ENCODE data around the gene CCNJ. TPM values are rescaled to one million over a fixed set of nuclear protein-coding genes. Genes with fewer than 3 reads are reported as not detected.

The CCNJ gene
- total RNA-seq, 1 experiment from 2014 or later = 36.8 TPM

GRCh38 chr10:96089670-96090462 is 46.5 kb downstream of the CCNJ start:
- Histone ChIP-seq H2BK5ac (ENCODE audit: insufficient read length, low read length) (no peak overlapping the region), H4K8ac (replicated peaks; ENCODE audit: insufficient read length, low read depth, low read length) (no peak overlapping the region), H3K27ac (ENCODE audit: insufficient read length, low read depth, low read length) (peak overlapping the region; percentile 30), H4K91ac (ENCODE audit: insufficient read length, low read depth, low read length) (no peak overlapping the region), H3K4ac (ENCODE audit: low read depth, low read length) (no peak overlapping the region), H3K4me2 (ENCODE audit: insufficient read depth, insufficient read length, low read length) (peak overlapping the region; percentile 20), H3K18ac (ENCODE audit: insufficient read length, low read depth, low read length) (no peak overlapping the region), H3K27me3 (ENCODE audit: insufficient read depth, low read length) (no peaks in the 10 kb centered on the region; the same call in 1 of the 2 replicates), H2BK12ac (ENCODE audit: insufficient read length, low read depth, low read length) (no peak overlapping the region), H3K9me3 (ENCODE audit: control insufficient read depth, low read depth, low read length) (no peaks in the 10 kb centered on the region), H2AFZ (ENCODE audit: low read length) (no peak overlapping the region), H3K4me1 (ENCODE audit: insufficient read depth, low read length) (no peaks in the 10 kb centered on the region), H3K79me1 (ENCODE audit: insufficient read depth, low read depth, low read length, poor library complexity, severe bottlenecking) (no peaks in the 10 kb centered on the region), H2BK15ac (ENCODE audit: low read depth, low read length) (no peak overlapping the region; the same call in 1 of the 2 replicates), H3K56ac (ENCODE audit: insufficient read length, low read depth, low read length) (no peak overlapping the region), H4K5ac (ENCODE audit: insufficient read length, low read depth, low read length) (peak overlapping the region; percentile 96), H3K14ac (ENCODE audit: insufficient read depth, low read length) (no peak overlapping the region), H3K9ac (ENCODE audit: extremely low read depth, insufficient read length, low read length) (peak overlapping the region; percentile 60), H3K79me2 (ENCODE audit: insufficient read depth, low read length) (no peaks in the 10 kb centered on the region), H3T11ph (ENCODE audit: low read length) (no peak overlapping the region), H2BK120ac (ENCODE audit: low read depth, low read length, poor library complexity, severe bottlenecking) (no peak overlapping the region), H4K20me1 (ENCODE audit: control insufficient read depth, insufficient read depth, insufficient read length) (no peaks in the 10 kb centered on the region), H2AK5ac (ENCODE audit: insufficient read length, low read length) (no peak overlapping the region), H3K23me2 (ENCODE audit: insufficient read length, low read depth, low read length, poor library complexity, severe bottlenecking) (no peaks in the 10 kb centered on the region), H2BK20ac (ENCODE audit: low read depth, low read length, poor library complexity, severe bottlenecking) (no peak overlapping the region), H3K23ac (ENCODE audit: insufficient read length, low read depth, low read length) (no peak overlapping the region)
- no peaks in the 10 kb centered on the region for H3K9me3 Mint-ChIP-seq
- no peaks in the 10 kb centered on the region for H3K4me1 Mint-ChIP-seq
- no peak overlapping the region for H3K27ac Mint-ChIP-seq
- no peaks in the 10 kb centered on the region for H3K36me3 Mint-ChIP-seq (ENCODE audit: insufficient read depth in 1 of 3, low read depth in 3 of 3)
- no peaks in the 10 kb centered on the region; the same call in 1 of the 2 replicates for H3K27me3 Mint-ChIP-seq (ENCODE audit: low read depth)
- DNase-seq = peak; percentile 31
- no CpG with 5 or more reads among the region's 47 CpGs for WGBS (ENCODE audit: extremely low coverage, insufficient read length, low lambda C conversion rate)
- no peak overlapping the region for H3K4me3 Mint-ChIP-seq
- TF ChIP-seq, protein P1, sequence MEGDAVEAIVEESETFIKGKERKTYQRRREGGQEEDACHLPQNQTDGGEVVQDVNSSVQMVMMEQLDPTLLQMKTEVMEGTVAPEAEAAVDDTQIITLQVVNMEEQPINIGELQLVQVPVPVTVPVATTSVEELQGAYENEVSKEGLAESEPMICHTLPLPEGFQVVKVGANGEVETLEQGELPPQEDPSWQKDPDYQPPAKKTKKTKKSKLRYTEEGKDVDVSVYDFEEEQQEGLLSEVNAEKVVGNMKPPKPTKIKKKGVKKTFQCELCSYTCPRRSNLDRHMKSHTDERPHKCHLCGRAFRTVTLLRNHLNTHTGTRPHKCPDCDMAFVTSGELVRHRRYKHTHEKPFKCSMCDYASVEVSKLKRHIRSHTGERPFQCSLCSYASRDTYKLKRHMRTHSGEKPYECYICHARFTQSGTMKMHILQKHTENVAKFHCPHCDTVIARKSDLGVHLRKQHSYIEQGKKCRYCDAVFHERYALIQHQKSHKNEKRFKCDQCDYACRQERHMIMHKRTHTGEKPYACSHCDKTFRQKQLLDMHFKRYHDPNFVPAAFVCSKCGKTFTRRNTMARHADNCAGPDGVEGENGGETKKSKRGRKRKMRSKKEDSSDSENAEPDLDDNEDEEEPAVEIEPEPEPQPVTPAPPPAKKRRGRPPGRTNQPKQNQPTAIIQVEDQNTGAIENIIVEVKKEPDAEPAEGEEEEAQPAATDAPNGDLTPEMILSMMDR (conservative IDR thresholded peaks at IDR 0.05) = no peak

Measured in H9 (cell line).